CD4-positive, alpha-beta T cell treated with Interferon gamma for 1 hour (primary cell): ENCODE results near the gene PTPRG.

ENCODE experiments used
- DNase-seq: peaks from one replicate; pipeline ENCODE4 v3.0.0-alpha.2; 2020

PTPRG gene

GRCh38 chr3:61944726-61945125 lies 383.4 kb downstream of the PTPRG start:
- no peak for DNase-seq

- DNase-seq, result no peak
Observed at GRCh38 chr3:61945657-61946056, 384.3 kb downstream of the PTPRG start.

DNA sequence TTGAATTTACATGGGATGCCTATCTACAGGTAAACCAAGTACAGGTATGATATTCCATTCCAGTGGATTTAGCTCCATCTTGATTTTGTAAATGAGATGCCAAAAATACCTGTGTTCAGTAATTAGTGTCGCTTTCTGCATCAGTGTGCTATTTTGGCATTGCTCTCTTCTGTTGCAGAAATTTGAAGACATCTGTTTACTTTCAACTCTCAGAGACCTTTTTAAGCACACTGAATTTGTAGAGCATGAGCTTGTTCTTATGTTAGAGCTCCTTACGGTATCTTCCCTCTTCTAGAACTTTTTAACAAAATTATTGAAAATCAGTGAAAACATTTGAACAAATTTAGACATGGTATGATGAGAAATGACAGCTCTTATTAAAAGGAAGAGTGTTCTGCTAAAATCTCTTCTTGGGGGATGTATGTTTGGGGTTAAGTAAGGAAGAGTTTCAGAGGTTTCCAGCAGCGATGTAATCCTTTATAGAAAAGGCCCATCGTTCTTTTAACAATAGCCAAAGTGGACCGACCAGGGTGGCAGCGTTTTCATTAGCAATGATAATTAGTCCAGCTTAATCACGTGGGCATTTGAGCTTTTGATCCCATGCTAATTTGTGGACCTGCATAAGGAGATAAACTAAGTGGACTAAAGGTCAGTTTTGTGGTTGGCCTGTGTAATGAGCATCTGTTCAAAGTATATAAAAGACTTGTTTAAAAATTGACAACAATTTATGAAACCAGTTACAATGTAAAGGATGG lies 385.4 kb downstream of the PTPRG start:
- no peak for DNase-seq

DNA sequence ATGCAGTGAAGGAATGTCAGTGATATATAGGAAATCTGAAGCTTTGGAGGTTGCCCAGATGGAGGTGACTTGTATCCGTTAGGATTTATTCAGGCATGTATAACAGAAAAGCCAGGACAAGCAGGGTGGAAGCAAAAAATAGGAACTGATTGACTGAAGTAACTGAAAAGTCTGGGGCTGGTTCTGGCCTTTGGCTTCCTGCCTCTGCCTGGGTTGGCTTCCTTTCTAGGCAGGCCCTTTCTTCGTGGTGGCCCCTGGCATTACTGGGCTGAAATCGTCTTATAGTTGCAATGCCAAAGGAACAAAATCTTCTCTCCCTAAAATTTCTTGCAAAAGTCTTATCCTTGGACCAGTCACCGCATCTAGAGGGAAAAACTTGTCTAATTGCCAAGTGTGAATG lies 386.1 kb downstream of the PTPRG start:
- DNase-seq, result no peak

DNA sequence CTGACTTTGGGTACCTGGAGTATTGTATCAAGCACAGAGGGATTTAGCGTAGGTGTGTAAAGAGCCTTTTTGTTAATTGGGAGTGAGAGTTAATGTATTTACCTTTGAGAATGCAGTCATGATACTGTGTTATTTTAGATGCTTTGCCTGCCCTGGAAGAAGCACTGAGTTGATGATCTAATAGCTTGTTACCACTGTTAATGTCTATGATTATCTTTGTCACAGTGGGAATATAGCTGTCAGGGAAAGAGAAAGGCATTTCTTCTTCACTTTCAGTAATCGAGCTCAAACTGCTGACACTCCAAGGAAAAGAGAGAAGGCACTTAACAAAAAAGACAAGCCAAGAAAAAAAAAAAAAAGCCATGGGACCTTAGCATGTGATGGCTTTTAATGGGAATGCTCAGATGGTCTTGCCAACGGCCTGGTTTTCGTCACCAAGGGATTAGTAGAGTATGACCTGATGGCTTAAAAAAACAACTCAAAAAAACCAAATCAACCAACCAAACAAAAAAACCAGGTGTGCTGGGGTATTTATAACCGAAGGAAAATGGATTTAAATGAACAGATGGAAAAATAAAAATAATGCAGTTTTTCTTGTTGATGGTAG lies 387.4 kb downstream of the PTPRG start:
- DNase-seq, result no peak

- no peak for DNase-seq
Observed at GRCh38 chr3:61954097-61954540, 392.7 kb downstream of the PTPRG start.

- no peak for DNase-seq
Observed at GRCh38 chr3:61955483-61955882, 394.1 kb downstream of the PTPRG start.

- DNase-seq, result no peak
Observed at GRCh38 chr3:61956236-61956635, 394.9 kb downstream of the PTPRG start.

- DNase-seq, result no peak
Observed at GRCh38 chr3:61957259-61957658, 395.9 kb downstream of the PTPRG start.

DNA sequence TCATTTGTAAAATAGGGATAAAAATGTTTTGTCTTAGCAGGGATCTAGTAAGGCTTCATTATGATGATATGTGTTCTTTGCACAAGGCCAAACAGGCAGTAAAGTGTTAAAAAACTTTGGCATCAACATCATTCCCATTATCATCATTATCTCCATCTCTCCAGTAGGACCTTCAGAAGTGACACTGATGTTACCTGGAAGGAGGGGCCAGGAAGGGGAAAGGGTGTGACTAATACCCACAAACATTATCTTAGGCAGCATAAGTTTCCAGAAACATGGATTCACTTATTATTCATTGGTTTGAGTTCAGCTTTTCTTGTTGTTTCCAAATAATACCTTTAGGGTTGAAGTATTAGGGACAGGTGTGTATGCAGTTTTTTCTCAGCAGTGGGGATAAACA lies 399.6 kb downstream of the PTPRG start:
- no peak for DNase-seq

GRCh38 chr3:61961900-61962299 lies 400.5 kb downstream of the PTPRG start:
- no peak for DNase-seq

DNA sequence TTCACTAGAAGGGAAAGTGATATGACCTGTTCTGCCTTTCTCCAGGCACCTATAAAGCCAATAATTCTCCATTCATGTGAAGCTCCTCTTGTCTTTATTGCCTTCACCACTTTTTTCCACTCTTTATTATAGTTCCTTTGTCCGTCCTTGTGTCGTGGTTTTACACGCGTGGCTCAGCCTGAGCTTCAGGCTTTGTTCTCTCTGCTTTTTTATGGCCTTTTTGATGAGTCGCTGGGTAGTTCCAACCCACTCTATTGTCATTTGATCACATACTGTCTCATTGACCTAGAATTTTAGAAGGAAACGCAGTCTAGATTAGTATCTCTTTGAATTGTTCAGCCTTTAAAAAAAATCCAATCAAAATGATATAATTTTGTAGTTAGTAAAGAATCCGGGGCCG lies 403.2 kb downstream of the PTPRG start:
- DNase-seq, result no peak

DNA sequence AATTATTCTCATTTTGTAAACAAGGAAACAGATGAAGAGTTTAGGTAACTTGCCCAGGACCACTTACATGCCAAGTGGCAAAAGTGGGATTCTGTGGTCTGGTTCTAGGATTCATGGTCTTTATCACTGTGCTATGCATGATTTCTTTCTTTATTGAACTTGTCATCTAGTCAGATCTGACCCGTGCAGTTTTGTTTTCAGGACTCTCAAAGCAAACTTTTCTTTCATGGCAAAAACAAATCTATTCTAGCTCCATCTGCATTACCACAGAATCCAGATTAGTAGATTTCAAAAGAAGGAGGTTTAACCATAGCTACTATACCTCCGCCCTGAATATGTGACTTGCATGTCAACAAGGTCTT lies 404.4 kb downstream of the PTPRG start:
- DNase-seq, result no peak

GRCh38 chr3:61966200-61966599 lies 404.8 kb downstream of the PTPRG start:
- no peak for DNase-seq

GRCh38 chr3:61967019-61967418 lies 405.6 kb downstream of the PTPRG start:
- DNase-seq, result no peak

DNA sequence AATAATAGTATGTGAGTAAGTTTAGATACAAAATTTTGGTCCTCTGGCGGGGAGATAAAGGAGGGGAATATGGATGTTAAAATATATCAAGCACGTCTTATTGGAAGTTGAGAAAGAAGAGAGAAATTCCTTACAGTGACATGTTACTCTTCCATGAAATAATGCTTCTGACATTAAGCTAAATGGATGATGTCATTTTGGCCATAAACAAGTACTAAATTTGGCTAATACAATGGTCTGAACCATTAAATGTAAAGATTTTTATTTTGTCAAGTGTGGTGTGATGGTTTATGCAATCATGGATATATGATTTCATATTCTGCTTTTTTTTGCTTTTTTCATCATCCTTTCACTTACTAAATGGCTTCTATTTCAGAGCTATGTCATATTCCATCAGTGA lies 406.6 kb downstream of the PTPRG start:
- no peak for DNase-seq

GRCh38 chr3:61974662-61975061 lies 413.3 kb downstream of the PTPRG start:
- DNase-seq, result no peak

DNA sequence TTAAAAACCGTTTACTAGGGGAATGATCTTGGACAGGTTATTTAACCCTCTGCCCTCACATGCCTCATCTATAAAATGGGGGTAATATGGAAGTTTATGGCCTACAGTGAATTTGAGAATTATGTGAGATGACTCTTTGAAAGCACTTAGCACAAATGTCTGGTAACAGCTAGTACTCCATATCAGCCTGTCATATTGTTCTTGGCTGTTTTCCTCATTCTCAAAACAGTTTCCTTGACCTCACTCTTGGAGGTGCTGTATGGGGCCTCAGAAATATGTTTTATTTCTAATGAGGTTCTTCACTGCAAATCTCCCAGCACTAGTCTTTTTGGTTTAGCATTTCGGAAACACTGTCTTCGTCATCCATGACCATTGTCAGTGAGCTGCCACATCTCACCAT lies 413.8 kb downstream of the PTPRG start:
- DNase-seq, result no peak

DNA sequence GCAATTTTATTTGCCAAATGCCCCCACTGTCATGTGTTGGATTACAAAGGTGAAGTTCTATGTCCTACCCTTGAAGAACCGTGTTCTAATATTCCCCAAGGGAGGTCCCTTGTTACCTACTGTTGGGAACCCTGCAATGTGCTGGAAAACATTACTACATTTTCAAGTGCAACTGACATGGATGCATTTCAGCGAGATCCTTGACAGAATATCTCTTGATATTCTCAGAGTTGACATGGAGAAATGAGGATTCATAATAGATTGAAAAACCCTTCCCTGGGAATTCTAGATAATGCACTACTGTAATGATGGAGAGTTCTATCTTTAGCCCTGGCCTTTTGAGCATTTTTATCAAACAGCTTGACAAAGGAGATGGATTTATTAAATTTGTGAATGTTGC lies 414.6 kb downstream of the PTPRG start:
- DNase-seq, result no peak

DNA sequence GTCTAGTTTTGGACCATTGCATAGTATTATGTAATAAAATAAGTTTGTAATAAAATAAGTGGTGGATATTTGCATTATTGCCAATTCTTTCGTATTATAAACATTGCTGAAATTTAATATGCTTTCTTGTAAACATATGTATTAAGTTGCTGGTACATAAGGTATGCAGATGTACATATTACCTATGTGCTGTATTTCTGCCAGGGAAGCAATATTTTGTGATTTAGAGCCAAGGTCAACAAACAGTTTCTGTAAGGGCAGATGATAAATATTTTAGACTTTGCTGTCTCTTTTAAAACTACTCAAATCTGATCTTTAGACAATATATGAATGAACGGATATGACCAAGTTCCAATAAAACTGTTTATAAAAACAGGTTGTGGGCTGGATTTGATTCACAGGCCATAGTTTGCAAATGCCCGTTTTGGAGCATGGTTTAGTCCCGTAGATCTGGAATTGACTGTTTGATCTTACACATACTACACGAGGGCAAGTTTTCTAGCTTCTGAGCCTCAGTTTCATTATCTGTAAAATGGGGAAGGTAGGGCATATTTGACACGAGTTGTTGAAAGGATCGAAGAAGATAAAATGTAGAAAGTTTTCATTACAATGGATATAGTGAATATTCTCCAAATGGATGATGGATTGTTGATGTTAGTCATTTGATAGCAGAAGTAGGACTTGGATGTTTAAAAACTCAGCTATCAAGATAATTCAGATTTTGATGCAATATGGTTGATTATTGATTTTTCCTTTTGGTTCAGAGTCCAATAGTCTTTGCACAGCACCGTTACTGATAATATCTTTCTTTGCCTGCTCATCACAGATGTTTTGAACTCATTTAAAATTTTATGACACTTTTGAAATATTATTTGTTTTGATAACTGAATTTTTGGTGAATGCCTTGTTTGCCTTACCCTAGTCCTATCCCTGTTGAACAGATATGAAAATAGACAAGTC lies 417.4 kb downstream of the PTPRG start:
- no peak for DNase-seq

DNA sequence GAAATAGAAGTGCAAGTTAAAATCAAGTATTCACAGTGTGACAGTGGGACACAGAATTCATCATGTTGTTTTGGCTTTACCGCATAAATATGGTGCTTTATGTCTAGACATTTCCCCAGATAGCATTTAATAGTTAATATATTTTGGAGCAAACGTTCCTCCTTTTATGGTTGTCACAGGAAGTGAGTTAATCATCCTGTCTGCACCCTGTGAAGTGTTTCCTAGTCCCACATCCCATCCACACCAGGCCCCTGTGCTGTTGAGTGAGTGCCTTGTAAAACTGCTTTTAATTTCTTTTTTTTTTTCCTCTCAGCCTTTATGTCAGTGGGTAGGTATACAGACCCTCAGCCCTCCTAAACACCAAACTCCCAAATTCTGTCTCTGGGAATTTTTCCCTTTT lies 418.3 kb downstream of the PTPRG start:
- DNase-seq, result no peak

DNA sequence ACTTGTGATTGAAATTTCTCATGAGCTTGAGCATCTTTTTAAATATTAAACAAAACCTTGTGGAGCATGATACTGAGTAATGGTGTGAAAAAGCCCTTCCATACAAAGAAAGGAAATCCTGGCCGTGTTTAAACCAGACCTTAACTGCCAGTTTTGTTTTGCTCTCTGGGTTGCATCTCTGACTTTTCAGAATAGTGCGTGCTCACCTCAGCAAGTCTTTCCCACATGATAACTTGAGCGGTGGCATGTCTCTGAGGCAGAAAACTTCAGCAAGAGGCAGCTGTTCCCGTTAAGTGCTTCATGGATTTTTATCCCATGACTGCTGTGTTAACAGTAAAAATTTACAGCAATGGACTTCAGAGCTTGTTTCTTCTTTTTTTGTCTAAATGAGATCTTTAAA lies 418.7 kb downstream of the PTPRG start:
- DNase-seq, result no peak

GRCh38 chr3:61981060-61981459 lies 419.7 kb downstream of the PTPRG start:
- no peak for DNase-seq

GRCh38 chr3:61983479-61983878 lies 422.1 kb downstream of the PTPRG start:
- DNase-seq, result no peak
